Mucosa of stomach (tissue), 1 donor: ENCODE measurements around the gene TRABD2B.

Source experiments
- H3K27me3 ChIP-seq: one replicate; pipeline ENCODE4 v1.7.0; 2013; ENCODE audit warnings: mild to moderate bottlenecking, low read length; ENCODE audit not compliant: control insufficient read depth, insufficient read depth
- H3K36me3 ChIP-seq: one replicate; pipeline ENCODE4 v1.7.0; 2013; ENCODE audit warnings: low read length; ENCODE audit not compliant: control insufficient read depth, insufficient read depth
- H3K4me1 ChIP-seq: one replicate; pipeline ENCODE4 v1.7.0; 2013; ENCODE audit warnings: mild to moderate bottlenecking, low read length; ENCODE audit not compliant: control insufficient read depth, insufficient read depth
- H3K4me3 ChIP-seq: one replicate; pipeline ENCODE4 v1.7.0; 2013; ENCODE audit warnings: low read length
- H3K9ac ChIP-seq: one replicate; pipeline ENCODE4 v1.7.0; 2013; ENCODE audit warnings: mild to moderate bottlenecking, low read length, moderate library complexity
- H3K9me3 ChIP-seq: one replicate; pipeline ENCODE4 v1.7.0; 2013; ENCODE audit warnings: mild to moderate bottlenecking, low read length, moderate library complexity; ENCODE audit not compliant: control insufficient read depth
- donor health status: Pancreatic carcinoma.

Gene TRABD2B

DNA sequence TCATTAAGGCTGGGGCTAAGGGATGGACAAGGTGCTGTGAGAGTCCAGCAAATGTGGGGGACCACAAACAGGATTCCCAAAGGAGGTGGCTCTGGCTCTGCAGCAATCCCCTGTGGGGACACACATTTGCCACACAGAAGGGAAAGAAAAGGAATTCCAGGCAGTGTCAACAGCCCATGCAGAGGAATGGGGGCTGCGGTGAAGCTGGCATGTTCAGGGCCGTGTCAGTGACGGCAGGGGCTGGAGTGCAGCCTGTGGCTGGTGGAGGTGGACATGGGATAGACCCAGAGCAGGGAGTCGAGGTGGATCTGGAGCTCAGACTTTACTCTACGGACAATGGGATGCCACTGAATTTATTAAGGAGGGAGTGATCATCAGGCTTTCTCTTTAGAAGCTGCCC is 183.2 kb downstream of the TRABD2B start:
- Histone ChIP-seq H3K4me1 (peaks cover 25% of the 10 kb centered on the region), H3K36me3 (no peaks in the 10 kb centered on the region), H3K4me3 (no peak overlapping the region), H3K9me3 (no peaks in the 10 kb centered on the region), H3K9ac (no peak overlapping the region), H3K27me3 (no peaks in the 10 kb centered on the region)

DNA sequence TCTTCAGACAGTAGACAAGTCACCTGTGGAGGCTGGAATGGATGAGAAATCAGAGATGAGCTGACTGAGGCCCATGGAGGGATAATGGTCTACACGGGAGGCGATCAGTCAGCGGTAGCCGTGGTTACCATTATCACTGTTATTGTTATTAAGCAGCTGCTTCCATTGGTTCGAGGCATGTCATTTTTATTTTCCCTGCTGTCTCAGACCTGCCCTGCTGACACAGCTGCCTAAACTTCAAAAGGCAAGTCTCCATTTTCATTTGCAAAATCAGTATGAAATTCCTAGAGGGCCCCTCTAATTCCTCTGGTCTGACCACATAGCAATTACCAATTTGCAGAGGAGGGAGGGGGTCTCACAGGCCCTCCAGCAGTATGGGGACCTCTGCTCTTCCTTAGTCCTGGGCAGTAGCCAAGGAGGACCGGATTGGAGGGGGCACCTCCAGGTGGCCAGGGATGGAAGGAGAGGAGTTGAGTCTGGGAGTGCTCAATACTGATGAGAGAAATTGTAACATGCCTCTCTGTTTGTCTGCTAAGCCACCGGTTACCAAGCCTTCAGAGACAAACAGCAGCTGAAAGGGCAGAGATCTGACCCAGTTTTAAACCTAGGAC is 184.2 kb downstream of the TRABD2B start:
- Histone ChIP-seq H3K9ac (no peak overlapping the region), H3K27me3 (no peaks in the 10 kb centered on the region), H3K9me3 (no peaks in the 10 kb centered on the region), H3K36me3 (no peaks in the 10 kb centered on the region), H3K4me1 (peaks cover 30% of the 10 kb centered on the region), H3K4me3 (no peak overlapping the region)

DNA sequence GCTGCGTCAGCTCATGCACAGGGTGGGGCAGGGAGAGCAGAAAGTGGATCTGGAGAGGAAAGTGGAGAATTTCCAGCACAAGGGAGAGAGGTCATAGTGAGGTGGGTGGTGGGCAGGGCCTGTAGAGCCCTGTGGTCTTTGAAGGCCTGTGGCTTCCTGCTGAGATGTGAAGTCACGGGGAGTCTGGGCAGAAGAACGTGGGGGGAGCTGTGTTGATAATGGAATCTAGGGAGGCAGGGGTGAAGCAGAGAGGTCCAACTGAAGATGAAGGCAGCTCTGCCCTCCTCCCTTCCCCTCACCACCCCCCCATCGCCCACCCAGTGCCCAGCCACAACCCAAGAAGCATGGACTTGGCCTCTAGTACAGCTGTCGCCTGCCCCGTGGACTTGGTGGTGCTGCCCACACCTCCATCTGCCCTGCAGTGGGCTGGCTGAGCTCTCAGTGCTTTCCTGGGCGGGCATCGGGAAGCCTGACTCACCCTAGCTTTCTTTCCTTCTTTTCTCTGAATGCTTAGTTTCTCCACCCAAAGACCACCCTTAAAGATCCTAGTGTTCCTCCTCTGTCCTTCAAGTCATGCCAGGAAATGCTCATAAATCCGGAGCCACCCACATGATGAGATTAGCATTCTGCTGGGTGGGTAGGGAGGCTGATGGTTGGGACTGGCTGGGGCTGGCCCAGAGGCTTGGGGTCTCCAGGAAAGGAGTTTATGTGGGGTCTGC is 186.1 kb downstream of the TRABD2B start:
- H3K4me3 ChIP-seq: no peak overlapping the region
- no peak overlapping the region for H3K9ac ChIP-seq
- H3K36me3 ChIP-seq: no peaks in the 10 kb centered on the region
- H3K27me3 ChIP-seq: no peaks in the 10 kb centered on the region
- H3K4me1 ChIP-seq: peaks cover 30% of the 10 kb centered on the region
- H3K9me3 ChIP-seq: no peaks in the 10 kb centered on the region

DNA sequence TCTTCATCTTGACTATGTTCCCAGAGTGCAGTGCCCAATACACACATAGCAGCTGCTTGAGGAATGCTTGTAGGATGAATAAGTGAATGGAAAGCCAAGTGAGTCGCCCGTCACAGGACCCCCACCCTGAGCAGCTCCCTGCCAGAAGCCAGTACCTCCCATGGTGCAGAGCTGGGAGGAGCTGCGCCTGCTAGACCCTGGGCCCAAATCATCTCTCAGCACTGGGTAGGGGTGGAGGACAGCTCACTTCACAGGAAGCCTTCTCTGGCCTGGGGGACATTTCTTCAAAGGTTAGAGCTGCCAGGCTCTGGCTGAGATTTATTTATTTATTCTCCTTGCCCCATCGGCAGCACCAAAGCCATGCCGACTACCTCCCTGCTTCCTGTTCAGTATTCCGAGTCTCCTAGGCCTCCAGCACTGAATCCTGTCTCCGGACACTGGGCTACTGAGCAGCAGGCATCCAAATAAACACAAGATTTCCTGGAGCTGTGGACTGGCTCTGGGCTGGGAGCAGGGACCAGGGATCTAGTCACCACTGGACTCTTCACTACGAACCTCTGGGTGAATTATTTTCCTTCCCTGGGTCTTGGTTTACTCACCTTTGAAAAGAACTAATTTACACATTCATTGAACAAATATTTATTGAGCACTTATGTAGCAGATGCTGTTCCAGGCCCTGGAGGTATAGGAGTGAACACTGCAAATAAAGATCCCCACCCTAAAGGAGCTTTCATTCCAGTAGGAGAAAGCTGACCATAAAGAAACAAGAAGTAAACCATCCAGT is 187.7 kb downstream of the TRABD2B start:
- Histone ChIP-seq H3K9ac (peak overlapping the region; percentile 10), H3K27me3 (no peaks in the 10 kb centered on the region), H3K9me3 (no peaks in the 10 kb centered on the region), H3K4me1 (peaks cover 35% of the 10 kb centered on the region), H3K4me3 (no peak overlapping the region), H3K36me3 (no peaks in the 10 kb centered on the region)

DNA sequence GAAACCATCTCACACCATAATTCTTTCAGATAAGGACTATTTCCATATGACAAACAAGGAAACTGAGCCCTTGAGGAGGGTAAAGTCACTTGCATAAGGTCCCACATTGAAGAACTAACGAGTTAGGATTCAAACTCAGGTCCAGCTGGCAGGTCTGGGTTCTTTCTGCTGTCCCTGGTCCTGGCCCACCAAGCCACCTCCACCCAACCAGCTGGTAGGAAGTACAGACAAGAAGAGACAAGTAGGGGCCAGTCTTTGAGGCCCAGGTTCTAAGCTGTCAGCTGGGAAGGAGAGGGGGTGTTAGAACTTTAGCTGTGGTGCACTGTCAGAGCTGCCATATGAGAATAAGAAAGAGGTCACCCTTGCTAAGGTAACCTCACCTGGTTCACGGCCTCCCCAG is 188.6 kb downstream of the TRABD2B start:
- H3K4me3 ChIP-seq: no peak overlapping the region
- H3K9me3 ChIP-seq: no peaks in the 10 kb centered on the region
- H3K27me3 ChIP-seq: no peaks in the 10 kb centered on the region
- H3K9ac ChIP-seq: no peak overlapping the region
- H3K36me3 ChIP-seq: no peaks in the 10 kb centered on the region
- peaks cover 35% of the 10 kb centered on the region for H3K4me1 ChIP-seq

DNA sequence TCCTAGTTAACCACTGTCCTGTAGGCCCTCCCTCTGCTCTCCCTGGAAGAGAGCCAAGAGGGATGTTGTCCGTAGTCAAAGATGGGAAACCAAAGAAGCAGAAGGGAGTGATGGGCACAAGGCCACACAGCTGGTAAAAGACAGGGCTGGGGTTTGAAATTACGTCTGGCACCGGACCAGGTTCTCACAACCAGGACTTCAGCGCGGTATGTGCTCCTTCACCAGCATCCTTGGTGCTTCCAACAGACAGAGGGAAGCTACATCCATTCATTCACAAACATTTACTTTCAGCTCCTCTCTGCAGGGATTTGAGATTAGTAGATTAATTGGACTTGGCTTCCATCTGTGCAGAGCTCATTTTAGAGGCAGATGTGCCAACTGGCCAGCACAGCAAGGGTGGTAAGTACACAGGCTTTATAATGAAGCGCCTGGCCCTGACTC is 191.2 kb downstream of the TRABD2B start:
- Histone ChIP-seq H3K4me1 (peaks cover 28% of the 10 kb centered on the region), H3K27me3 (no peaks in the 10 kb centered on the region), H3K36me3 (no peaks in the 10 kb centered on the region), H3K9ac (no peak overlapping the region), H3K9me3 (no peaks in the 10 kb centered on the region), H3K4me3 (no peak overlapping the region)

DNA sequence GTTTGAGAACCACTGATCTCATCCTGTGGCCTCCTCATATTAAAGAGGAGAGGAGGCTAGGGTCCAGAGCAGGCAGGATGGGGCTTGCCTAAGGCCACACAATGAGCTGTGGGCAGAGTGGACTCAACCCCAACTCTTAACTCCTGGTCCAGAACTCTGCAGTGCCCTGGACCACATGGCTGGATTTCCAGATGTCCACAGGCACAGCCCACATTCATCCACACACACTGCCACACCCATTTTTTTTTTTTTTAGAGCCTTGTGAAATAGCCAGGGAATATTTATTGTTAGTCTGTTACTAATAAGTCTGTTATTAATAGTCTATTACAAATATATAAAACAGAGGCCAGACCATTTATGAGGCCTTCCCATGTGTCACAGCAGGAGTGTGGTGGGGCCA is 192.2 kb downstream of the TRABD2B start:
- Histone ChIP-seq H3K9ac (no peak overlapping the region), H3K9me3 (no peaks in the 10 kb centered on the region), H3K27me3 (no peaks in the 10 kb centered on the region), H3K36me3 (no peaks in the 10 kb centered on the region), H3K4me1 (peaks cover 19% of the 10 kb centered on the region), H3K4me3 (no peak overlapping the region)

DNA sequence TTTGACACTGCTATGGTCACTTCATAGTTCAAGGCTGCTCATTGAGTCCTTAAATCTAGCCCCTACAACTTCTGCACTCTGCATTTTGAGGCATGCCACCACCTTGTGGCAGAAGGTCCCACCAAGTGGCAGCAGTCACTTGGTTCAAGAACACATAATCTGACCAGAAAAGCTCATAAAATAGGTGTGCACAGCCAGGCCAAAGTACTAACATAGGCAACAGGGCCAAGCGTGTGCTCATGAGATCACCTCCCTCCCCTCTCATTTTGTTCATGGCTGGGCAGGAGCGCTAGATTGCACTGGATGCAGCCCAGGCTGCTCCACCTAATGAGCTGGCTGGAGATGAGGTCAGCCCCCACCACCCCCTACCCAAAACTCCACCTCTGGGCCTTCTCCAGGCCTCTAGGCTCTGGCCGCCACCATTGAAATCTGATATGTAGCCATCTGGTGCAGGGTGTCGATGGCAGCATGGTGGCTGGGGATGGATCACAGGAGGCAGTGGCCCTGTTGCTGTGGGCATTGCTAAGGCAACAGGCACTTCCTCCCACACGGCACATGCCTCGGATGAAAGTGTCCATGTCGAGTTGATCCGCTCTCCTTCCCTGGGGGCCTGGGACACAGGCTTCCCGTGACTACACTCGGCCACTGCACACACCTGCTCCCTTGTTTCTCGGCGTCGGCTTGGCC is 193.2 kb downstream of the TRABD2B start:
- H3K27me3 ChIP-seq: no peaks in the 10 kb centered on the region
- no peak overlapping the region for H3K9ac ChIP-seq
- peaks cover 10% of the 10 kb centered on the region for H3K4me1 ChIP-seq
- no peaks in the 10 kb centered on the region for H3K9me3 ChIP-seq
- no peaks in the 10 kb centered on the region for H3K36me3 ChIP-seq
- no peak overlapping the region for H3K4me3 ChIP-seq

DNA sequence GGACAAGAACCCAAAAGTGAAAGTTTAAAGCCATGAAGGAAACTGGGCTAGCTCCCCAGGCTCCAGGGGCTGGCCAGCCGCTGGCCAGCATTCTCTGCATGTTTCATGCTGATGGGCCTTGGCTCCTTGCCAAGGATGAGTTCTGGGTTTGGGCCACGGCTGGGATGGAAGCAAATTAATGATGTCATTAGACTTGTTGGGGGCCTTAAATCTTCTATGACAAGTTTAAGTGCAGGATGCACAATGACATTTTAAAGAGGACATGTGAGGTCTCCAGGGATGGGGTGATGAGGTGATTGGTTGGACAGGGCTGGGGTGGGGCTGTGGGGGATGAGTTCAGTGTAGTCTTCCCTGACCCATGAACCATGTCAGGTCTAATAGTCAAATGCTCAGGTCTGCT is 199.6 kb downstream of the TRABD2B start:
- H3K4me3 ChIP-seq: no peak overlapping the region
- H3K4me1 ChIP-seq: no peaks in the 10 kb centered on the region
- no peaks in the 10 kb centered on the region for H3K9me3 ChIP-seq
- no peaks in the 10 kb centered on the region for H3K27me3 ChIP-seq
- H3K9ac ChIP-seq: no peak overlapping the region
- H3K36me3 ChIP-seq: no peaks in the 10 kb centered on the region

DNA sequence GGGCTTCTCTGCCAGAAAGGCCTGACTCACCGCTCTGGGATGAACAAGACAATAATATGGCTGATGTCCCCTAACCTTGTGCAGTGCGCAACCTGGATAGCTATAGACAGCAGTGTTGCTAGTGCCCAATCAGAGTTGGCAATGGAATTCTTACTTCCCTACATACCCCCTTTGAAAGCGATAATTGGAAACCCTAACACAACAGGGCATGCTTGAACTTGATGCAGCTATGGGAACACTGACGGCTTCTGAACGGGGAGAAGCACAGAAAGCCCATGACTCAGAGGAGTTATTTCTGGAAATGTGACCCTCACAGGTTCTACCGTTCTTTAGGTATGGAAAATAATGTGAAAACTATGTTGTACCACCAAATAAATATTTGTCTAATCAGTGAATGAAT is 200.6 kb downstream of the TRABD2B start:
- Histone ChIP-seq H3K9ac (no peak overlapping the region), H3K9me3 (no peaks in the 10 kb centered on the region), H3K36me3 (no peaks in the 10 kb centered on the region), H3K27me3 (no peaks in the 10 kb centered on the region), H3K4me3 (no peak overlapping the region), H3K4me1 (no peaks in the 10 kb centered on the region)

DNA sequence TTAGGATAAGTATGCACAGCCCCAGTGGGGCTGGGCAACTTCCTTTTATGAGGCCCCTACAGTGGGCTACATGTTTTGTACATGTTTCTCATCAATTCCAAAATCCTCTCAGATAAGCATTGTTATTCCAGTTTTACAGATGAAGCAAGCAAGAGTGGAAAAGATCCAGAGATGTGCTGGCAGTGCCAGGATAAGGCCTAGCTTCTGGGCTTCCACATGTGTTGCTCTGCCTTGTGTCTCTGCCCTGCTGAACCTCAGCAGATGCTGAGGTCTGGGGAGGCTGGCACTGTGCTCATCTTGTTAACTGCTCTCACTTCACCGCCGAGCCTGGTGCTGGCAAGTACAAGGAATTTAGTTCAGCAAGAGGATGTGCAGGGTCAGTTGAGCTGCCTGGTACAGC is 202.1 kb downstream of the TRABD2B start:
- no peak overlapping the region for H3K4me3 ChIP-seq
- no peaks in the 10 kb centered on the region for H3K4me1 ChIP-seq
- H3K9me3 ChIP-seq: no peaks in the 10 kb centered on the region
- H3K36me3 ChIP-seq: no peaks in the 10 kb centered on the region
- no peaks in the 10 kb centered on the region for H3K27me3 ChIP-seq
- H3K9ac ChIP-seq: no peak overlapping the region

DNA sequence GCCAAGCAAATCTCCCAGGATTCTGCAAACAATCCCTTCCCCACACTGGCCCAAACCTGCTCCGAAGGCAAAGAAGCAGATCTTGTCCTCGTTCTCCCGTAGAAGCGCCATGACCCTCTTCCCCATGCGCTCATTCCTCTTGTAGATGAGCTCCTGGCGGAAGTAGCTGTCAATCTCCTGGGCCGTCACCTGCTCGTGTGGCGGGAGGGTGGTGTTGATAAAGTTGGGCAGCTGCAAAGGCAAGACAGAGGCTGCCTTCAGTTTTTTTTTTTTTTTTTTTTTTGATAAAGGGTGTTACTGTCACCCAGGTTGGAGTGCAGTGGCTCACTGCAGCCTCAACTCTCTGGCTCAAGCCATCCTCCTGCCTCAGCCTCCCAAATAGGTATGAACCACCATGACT is 202.7 kb downstream of the TRABD2B start:
- H3K27me3 ChIP-seq: no peaks in the 10 kb centered on the region
- H3K9me3 ChIP-seq: no peaks in the 10 kb centered on the region
- no peaks in the 10 kb centered on the region for H3K4me1 ChIP-seq
- no peak overlapping the region for H3K4me3 ChIP-seq
- H3K9ac ChIP-seq: no peak overlapping the region
- H3K36me3 ChIP-seq: no peaks in the 10 kb centered on the region
